Suprapubic skin (tissue), 4 donors: ENCODE data around the gene ACSL6.

Experiments used
- CTCF ChIP-seq, 2 donors: fragments of 200-600 bp in 1 of 2; fragments of 450-650 bp in 1 of 2; sonication (generic) in 1 of 2; IDR thresholded peaks; one replicate each; pipeline ENCODE4 v1.5.1; 2016 to 2019; ENCODE audit warnings: antibody characterized with exemption in 2 of 2, mild to moderate bottlenecking in 1 of 2, moderate library complexity in 1 of 2
- EP300 ChIP-seq: sonication (generic); formaldehyde crosslinking; IDR thresholded peaks from one replicate; pipeline ENCODE4 v1.6.1; 2017; ENCODE audit warnings: antibody characterized with exemption
- POLR2A ChIP-seq, 2 donors: fragments of 450-650 bp; IDR thresholded peaks; one replicate each; pipeline ENCODE4 v1.6.1; 2017; ENCODE audit warnings: antibody characterized with exemption in 2 of 2, mild to moderate bottlenecking in 2 of 2, moderate library complexity in 2 of 2
- POLR2AphosphoS5 ChIP-seq, 3 donors: sonication (generic); formaldehyde crosslinking; IDR thresholded peaks; one replicate each; pipeline ENCODE4 v1.6.1; 2017; ENCODE audit warnings: antibody characterized with exemption in 3 of 3

GRCh38 chr5:131994533-131995226 is 16.8 kb downstream of the ACSL6 start:
- TF ChIP-seq EP300: no peak
- TF ChIP-seq POLR2A (IDR thresholded peaks at IDR 0.05): no peak
- no peak for TF ChIP-seq CTCF (IDR thresholded peaks at IDR 0.05)
- TF ChIP-seq POLR2AphosphoS5 (IDR thresholded peaks at IDR 0.05): no peak
